ENCODE measurements around the gene DTWD2.
"Not testable (repeated sequence)": the region's sequence is repeated elsewhere in the genome, so short reads cannot be mapped to it uniquely, and the experiment has no call there.

GRCh38 chr5:118998861-118999260, 10.5 kb upstream of the DTWD2 start:
- TF ChIP-seq, protein P1, sequence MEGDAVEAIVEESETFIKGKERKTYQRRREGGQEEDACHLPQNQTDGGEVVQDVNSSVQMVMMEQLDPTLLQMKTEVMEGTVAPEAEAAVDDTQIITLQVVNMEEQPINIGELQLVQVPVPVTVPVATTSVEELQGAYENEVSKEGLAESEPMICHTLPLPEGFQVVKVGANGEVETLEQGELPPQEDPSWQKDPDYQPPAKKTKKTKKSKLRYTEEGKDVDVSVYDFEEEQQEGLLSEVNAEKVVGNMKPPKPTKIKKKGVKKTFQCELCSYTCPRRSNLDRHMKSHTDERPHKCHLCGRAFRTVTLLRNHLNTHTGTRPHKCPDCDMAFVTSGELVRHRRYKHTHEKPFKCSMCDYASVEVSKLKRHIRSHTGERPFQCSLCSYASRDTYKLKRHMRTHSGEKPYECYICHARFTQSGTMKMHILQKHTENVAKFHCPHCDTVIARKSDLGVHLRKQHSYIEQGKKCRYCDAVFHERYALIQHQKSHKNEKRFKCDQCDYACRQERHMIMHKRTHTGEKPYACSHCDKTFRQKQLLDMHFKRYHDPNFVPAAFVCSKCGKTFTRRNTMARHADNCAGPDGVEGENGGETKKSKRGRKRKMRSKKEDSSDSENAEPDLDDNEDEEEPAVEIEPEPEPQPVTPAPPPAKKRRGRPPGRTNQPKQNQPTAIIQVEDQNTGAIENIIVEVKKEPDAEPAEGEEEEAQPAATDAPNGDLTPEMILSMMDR (IDR thresholded peaks at IDR 0.05; ENCODE audit: insufficient read depth, low read length, poor library complexity, severe bottlenecking), result not testable (repeated sequence)
- TF ChIP-seq EZH2phosphoT487 (conservative IDR thresholded peaks at IDR 0.05; ENCODE audit: low read length), result not testable (repeated sequence)

All from SU-DHL-6 (cell line).